GM21723 (cell line): ENCODE results near the gene CAV2.

Experiments
- ATAC-seq: cut with Tn5 transposase; IDR thresholded peaks from one replicate; pipeline ENCODE4 v1.9.1; 2021; ENCODE audit warnings: mild to moderate bottlenecking, moderate library complexity; ENCODE audit not compliant: unreplicated experiment

The CAV2 gene

GRCh38 chr7:116522247-116522646 is 22.7 kb downstream of the CAV2 start:
- no peak for ATAC-seq

GRCh38 chr7:116524221-116524608 is 24.7 kb downstream of the CAV2 start:
- no peak for ATAC-seq

DNA sequence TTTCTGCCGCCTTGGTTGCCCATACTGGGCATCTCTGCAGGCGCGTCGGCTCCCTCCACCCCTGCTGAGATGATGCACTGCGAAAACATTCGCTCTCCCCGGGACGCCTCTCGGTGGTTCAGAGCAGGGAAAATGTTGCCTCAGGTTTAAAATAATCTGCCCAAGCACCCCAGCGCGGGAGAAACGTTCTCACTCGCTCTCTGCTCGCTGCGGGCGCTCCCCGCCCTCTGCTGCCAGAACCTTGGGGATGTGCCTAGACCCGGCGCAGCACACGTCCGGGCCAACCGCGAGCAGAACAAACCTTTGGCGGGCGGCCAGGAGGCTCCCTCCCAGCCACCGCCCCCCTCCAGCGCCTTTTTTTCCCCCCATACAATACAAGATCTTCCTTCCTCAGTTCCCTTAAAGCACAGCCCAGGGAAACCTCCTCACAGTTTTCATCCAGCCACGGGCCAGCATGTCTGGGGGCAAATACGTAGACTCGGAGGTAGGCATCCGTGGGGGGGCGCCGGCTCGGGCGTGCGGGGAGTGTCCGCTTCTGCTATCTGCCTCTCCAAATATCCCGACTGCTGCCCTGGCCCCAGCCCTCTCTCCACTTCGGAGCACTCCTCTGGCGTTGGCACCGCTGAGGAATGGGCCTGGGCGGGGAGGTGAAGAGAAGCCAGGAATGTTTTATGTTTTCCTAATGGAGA is 25.2 kb downstream of the CAV2 start, which contains the start of gene CAV1:
TSS of gene CAV1 (plus strand) at position 428 of the 689 bp plus-strand sequence. CDS start at position 455, 27 bp downstream.
- ATAC-seq, result no peak

- ATAC-seq, result peak; percentile 54
These were observed 25.9 kb downstream of the CAV2 start for GRCh38 chr7:116525298-116525912.

- peak; percentile 90 for ATAC-seq
These were observed 26.6 kb downstream of the CAV2 start for GRCh38 chr7:116525913-116526861.

- ATAC-seq, result no peak
These were observed 27.4 kb downstream of the CAV2 start for GRCh38 chr7:116526897-116527296.

DNA sequence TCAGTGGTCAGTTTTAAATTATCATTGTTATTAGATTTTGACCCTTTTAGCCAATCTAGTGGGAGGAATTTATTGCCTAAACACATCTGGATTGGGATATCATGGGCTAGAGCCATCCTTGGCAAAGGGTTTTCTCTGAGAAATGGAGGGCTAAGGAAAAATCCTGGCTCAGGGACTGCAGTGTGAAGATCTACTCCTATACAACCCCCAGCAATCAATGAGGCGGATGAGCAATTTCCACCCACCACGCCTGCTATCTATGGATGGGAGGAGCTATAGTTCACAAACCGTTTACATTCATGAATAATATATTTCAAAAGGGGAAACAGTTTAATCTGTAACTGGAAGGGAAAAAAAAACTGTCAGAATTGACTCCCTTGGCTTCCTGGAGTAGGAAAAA is 28.0 kb downstream of the CAV2 start:
- no peak for ATAC-seq

GRCh38 chr7:116528008-116528789 is 28.7 kb downstream of the CAV2 start:
- ATAC-seq, result no peak

- ATAC-seq, result no peak
These were observed 29.7 kb downstream of the CAV2 start for GRCh38 chr7:116529250-116529649.

DNA sequence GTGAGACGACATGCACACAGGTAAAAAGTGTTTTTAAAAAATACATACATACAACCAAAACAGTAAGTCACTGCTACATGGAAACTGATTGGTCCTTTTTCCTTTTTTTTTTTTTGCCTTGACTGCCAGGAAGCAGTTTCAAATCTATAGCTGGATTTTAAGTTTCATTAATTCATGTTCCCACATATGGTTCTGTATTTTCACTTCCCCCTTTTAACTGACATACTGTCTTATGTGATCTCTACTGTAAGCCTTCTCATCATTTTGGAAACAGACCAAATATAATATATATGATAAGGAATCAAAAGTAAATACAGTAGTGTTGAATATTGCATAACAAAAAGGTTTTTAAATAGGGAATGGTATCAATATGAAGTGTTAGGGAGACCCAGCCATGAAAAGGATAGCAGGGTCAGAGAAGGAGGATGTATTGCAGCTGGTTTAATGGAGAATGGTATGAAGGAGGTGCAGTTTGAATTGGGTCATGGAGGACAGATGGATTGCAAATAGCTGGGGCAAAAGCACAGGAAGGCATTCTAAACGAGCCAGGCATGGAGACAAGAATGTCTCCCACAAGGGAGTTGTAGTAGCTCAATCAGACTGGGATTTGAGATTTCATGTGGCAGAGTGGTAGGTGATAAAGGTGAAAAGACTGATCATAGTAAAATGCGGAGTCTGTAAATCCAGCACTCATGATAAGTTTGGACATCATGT is 30.7 kb downstream of the CAV2 start:
- no peak for ATAC-seq

GRCh38 chr7:116532102-116532688 is 32.7 kb downstream of the CAV2 start:
- no peak for ATAC-seq

DNA sequence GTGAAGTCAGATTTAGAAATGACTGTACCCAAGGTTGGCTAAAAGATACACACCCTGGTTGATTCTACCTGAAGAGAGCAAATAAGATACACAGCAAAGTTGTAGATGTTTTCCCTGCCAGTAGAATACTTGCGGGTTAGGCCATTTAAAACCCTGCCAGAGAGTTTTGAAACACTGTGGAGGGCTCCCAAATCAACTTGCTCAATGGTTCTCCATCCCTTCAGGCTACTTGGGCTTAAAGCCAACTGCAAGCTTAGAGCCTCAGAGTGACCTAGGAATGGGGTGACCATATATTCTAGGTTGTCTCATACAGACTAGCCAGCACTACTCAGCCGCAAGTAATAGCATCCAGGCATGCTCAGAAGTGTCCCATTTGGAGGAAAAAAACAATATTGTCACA is 35.3 kb downstream of the CAV2 start:
- no peak for ATAC-seq

- ATAC-seq, result no peak
These were observed 35.9 kb downstream of the CAV2 start for GRCh38 chr7:116535416-116535815.

DNA sequence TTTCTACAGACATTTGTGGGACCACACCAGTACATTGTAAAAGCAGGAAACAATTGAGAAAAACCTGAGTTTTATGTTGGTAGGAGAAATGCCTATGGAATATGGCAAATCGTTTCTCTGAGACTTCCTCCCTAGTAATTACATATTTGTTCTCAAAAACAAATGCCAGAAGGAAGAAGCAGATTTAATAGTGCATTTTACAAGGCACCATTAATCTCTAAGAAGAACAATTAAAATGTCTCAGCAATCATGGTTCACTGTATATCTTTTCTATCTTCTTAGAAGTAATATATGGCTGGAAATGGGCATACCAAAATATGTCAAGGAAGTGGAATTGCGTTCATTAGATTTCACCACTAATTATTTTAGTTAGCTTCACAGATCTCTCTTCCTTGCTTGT is 38.6 kb downstream of the CAV2 start:
- no peak for ATAC-seq

DNA sequence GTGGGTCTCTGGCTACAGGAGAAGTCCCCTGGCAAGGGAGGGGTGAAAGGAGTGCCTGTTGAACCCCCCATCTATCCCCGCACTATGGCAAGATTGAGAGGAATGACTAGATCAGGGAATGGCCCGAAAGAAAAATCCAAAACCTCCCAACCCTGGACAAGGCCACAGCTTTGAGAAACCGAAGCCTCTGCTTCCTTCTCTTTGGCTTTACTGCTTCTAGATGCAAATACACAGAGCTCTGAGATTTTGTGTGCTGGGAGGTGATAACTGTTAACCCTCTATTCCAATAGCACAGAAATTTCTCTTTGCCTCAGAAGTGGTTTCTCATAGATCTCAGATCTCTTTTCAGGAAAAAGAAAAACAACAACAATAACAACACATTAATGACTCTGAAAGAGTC is 40.3 kb downstream of the CAV2 start:
- no peak for ATAC-seq

- ATAC-seq, result no peak
These were observed 41.2 kb downstream of the CAV2 start for GRCh38 chr7:116540743-116541142.

DNA sequence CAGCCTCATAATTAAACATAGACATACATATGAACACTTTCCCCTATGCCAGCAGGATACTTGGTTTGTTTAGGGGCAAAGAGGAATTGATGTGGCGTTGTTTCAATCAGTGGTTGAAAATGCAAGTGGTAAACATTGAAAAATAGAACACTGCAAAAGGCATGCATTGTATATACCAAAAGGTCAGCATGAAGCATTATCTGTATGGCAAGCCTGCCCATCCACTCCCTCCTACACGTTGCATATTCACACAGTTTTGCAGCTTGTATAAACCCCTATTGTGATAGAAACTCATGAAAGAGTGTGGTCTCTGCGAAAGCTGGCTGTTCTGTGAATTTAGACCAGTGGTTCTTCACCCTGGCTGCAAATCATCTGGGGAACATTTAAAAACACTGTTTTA is 42.4 kb downstream of the CAV2 start:
- ATAC-seq, result no peak

- no peak for ATAC-seq
These were observed 43.1 kb downstream of the CAV2 start for GRCh38 chr7:116542618-116543017.

- no peak for ATAC-seq
These were observed 44.1 kb downstream of the CAV2 start for GRCh38 chr7:116543664-116544063.

DNA sequence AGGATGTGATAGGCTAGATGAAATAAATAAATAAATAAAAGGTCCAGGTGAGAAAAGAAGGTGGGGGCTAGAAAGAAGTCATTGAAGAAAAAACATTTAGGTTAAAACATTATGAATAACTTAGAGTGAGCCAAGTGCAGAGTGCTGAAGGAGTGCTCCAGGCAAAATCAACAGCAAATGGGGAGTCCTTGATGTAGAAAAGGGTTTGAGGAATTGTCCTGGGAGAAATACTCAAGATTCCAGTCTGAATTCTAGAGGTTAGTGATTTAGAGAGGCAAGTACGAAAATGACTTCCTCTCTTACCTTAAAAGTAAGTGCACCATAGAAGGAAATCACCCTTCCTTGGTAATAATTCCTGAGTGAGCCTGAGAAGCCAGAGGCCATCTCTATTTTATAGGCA is 44.9 kb downstream of the CAV2 start:
- no peak for ATAC-seq
